ENCODE measurements around the gene PDCD11. TPM values are rescaled to one million over a fixed set of nuclear protein-coding genes. Genes with fewer than 3 reads are reported as not detected.

PDCD11 gene
- total RNA-seq, 4 donors from 2014 or later = 16.7 to 32.6 (median 26.2) TPM

- H3K36me3 ChIP-seq = peaks cover 17 to 100% (median 31%) of the 10 kb centered on the region in 3 donors
- 64 to 70% methylated on average over 8 of the region's 8 CpGs for WGBS, 2 donors
- H3K27ac ChIP-seq = no peak overlapping the region
- TF ChIP-seq, protein P1, sequence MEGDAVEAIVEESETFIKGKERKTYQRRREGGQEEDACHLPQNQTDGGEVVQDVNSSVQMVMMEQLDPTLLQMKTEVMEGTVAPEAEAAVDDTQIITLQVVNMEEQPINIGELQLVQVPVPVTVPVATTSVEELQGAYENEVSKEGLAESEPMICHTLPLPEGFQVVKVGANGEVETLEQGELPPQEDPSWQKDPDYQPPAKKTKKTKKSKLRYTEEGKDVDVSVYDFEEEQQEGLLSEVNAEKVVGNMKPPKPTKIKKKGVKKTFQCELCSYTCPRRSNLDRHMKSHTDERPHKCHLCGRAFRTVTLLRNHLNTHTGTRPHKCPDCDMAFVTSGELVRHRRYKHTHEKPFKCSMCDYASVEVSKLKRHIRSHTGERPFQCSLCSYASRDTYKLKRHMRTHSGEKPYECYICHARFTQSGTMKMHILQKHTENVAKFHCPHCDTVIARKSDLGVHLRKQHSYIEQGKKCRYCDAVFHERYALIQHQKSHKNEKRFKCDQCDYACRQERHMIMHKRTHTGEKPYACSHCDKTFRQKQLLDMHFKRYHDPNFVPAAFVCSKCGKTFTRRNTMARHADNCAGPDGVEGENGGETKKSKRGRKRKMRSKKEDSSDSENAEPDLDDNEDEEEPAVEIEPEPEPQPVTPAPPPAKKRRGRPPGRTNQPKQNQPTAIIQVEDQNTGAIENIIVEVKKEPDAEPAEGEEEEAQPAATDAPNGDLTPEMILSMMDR (IDR thresholded peaks at IDR 0.05) = no peak
- no peak for TF ChIP-seq POLR2A (IDR thresholded peaks at IDR 0.05)
- no peaks in the 10 kb centered on the region for H3K27me3 ChIP-seq
- no peak overlapping the region for H3K4me3 ChIP-seq
- DNase-seq = no peak
- no peaks in the 10 kb centered on the region for H3K4me1 ChIP-seq
- H3K9me3 ChIP-seq = no peaks in the 10 kb centered on the region
- intact Hi-C loops (cut with DNase I) = no loop called here
Measured at GRCh38 chr10:103431902-103432301, 35.5 kb downstream of the PDCD11 start.

GRCh38 chr10:103433858-103434257 lies 37.4 kb downstream of the PDCD11 start:
- TF ChIP-seq POLR2A (IDR thresholded peaks at IDR 0.05) = no peak
- TF ChIP-seq, protein P1 (IDR thresholded peaks at IDR 0.05) = no peak
- Histone ChIP-seq H3K27me3 (no peaks in the 10 kb centered on the region), H3K4me3 (no peak overlapping the region), H3K9me3 (no peaks in the 10 kb centered on the region), H3K27ac (no peak overlapping the region), H3K36me3 (peaks cover 31 to 100% (median 37%) of the 10 kb centered on the region in 3 donors), H3K4me1 (no peaks in the 10 kb centered on the region)
- WGBS, 2 donors = 55 to 65% methylated on average over 2 of the region's 2 CpGs
- intact Hi-C loops (cut with DNase I) = no loop called here
- DNase-seq = no peak

DNA sequence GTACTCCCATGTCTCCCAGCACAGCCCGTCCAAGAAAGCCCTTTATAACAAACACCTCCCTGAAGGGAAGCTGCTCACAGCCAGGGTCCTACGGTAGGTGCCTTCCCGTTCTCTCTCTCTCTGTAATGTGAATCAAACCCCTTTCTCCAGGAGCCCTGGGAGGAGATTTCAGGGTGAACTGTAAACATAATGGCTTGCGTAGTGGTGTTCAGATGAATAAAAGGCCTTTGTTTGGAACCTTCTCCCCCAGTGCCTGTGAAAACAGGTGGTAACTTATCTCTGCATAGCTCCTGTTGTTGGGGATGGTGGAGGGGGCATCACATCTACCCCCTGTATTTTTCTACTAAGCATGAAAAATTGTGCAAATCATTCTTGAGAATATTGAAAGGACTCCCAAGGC lies 43.4 kb downstream of the PDCD11 start:
- Histone ChIP-seq H3K9me3 (no peaks in the 10 kb centered on the region), H3K36me3 (peaks cover 21 to 100% (median 56%) of the 10 kb centered on the region in 3 donors), H3K27me3 (no peaks in the 10 kb centered on the region), H3K4me3 (no peak overlapping the region), H3K27ac (no peak overlapping the region), H3K4me1 (peaks cover 0 to 16% (median under 1%) of the 10 kb centered on the region in 3 donors)
- intact Hi-C loops (cut with DNase I) = no loop called here
- TF ChIP-seq POLR2A (IDR thresholded peaks at IDR 0.05) = no peak
- TF ChIP-seq, protein P1 (IDR thresholded peaks at IDR 0.05) = no peak
- DNase-seq = no peak
- 89% methylated on average over 4 of the region's 4 CpGs; no CpG with 5 or more reads in 1 of the 2 donors for WGBS, 2 donors

DNA sequence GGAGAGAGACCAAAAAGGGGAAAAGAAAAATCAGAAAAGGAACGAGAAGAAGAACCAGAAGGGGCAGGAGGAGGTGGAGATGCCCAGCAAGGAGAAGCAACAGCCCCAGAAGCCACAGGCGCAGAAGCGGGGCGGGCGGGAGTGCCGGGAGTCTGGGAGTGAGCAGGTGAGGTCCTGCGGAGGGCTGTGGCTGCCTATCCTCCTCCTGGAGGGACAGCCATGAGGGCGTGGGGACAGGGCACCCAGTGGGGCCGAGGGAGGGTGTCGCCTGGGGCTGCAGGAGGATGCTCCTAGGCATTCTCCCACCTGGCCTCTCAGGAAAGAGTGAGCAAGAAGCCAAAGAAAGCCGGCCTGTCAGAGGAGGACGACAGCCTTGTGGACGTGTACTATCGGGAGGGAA lies 44.0 kb downstream of the PDCD11 start:
- Histone ChIP-seq H3K36me3 (peaks cover 27 to 100% (median 56%) of the 10 kb centered on the region in 3 donors), H3K9me3 (no peaks in the 10 kb centered on the region), H3K27me3 (no peaks in the 10 kb centered on the region), H3K4me1 (peaks cover 0 to 23% (median 7%) of the 10 kb centered on the region in 3 donors), H3K4me3 (no peak overlapping the region), H3K27ac (no peak overlapping the region)
- intact Hi-C loops (cut with DNase I) = no loop called here
- DNase-seq = no peak
- WGBS, 2 donors = 87 to 92% methylated on average over 13 to 14 of the region's 14 CpGs
- TF ChIP-seq, protein P1 (IDR thresholded peaks at IDR 0.05) = no peak
- TF ChIP-seq POLR2A (IDR thresholded peaks at IDR 0.05) = no peak

GRCh38 chr10:103441206-103441605 lies 44.8 kb downstream of the PDCD11 start:
- Histone ChIP-seq H3K36me3 (peaks cover 31 to 100% (median 55%) of the 10 kb centered on the region in 3 donors), H3K27me3 (no peaks in the 10 kb centered on the region), H3K4me1 (peaks cover 0 to 31% (median 15%) of the 10 kb centered on the region in 3 donors), H3K9me3 (no peaks in the 10 kb centered on the region), H3K27ac (no peak overlapping the region), H3K4me3 (no peak overlapping the region)
- DNase-seq = no peak
- intact Hi-C loops (cut with DNase I) = no loop called here
- WGBS, 2 donors = 92 to 94% methylated on average over 7 to 8 of the region's 8 CpGs
- TF ChIP-seq POLR2A (IDR thresholded peaks at IDR 0.05) = no peak
- TF ChIP-seq, protein P1 (IDR thresholded peaks at IDR 0.05) = no peak

Data from esophagus squamous epithelium (tissue), 5 donors.